ENCODE data around the gene SEMA4F.
A peak's percentile ranks its signal among the peaks of the same experiment; 100 is the strongest.

The SEMA4F gene

DNA sequence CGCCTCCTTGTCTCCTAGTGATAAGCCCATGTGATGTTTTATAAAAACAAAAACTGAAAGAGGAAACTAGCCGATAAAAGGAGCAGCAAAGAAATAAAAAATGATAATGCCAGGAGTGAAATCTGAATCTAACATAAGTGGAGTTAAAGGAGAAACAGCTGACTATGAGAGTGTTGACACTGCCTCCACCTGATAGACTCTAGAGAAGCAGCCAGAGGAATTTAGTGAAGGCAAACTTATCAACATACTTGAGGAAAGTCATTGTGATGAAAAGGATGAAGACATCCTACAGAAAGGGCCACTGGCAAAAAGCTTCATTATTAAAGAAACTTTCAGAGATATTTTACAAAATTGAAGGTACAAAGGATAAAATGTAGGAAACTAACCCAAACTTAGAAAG lies 7.8 kb upstream of the SEMA4F start:
- DNase-seq (ENCODE audit: extremely low read depth, low read depth), result no peak
- TF ChIP-seq CTCF (IDR thresholded peaks at IDR 0.05; ENCODE audit: low read depth, low read length), result no peak

GRCh38 chr2:74646834-74647482 lies 7.1 kb upstream of the SEMA4F start:
- no peak for TF ChIP-seq CTCF (IDR thresholded peaks at IDR 0.05; ENCODE audit: low read depth, low read length)
- DNase-seq (ENCODE audit: extremely low read depth, low read depth), result no peak

GRCh38 chr2:74648009-74648443 lies 6.0 kb upstream of the SEMA4F start, which contains the start of gene M1AP:
Gene M1AP, minus strand, starts transcription at chr2:74648330. Its CDS starts 8,055 bp downstream, at chr2:74640275.
- peak; percentile 2; the same call in 1 of the 2 replicates for TF ChIP-seq CTCF (IDR thresholded peaks at IDR 0.05; ENCODE audit: low read depth, low read length)
- no peak for DNase-seq (ENCODE audit: extremely low read depth, low read depth)

DNA sequence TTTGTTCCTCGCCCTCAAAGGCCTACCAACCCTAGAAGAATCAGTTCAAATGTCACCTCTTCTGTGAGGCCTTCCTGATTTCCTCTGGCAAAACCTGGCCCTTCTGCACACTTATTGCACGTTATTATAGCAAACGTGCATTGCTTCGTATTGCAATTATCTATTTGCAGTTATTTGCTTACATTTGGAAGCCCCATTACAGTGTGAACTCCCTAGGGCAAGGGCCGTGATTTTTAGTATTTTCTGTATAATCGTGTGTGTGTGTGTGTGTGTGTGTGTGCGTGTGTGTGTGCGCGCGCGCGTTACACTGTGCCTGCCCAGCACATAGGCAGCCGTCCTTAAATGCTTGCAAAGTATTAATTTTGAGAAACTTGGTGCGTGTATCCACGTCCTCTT lies 460 bp upstream of the SEMA4F start:
- TF ChIP-seq CTCF (IDR thresholded peaks at IDR 0.05; ENCODE audit: low read depth, low read length), result no peak
- DNase-seq (ENCODE audit: extremely low read depth, low read depth), result no peak

DNA sequence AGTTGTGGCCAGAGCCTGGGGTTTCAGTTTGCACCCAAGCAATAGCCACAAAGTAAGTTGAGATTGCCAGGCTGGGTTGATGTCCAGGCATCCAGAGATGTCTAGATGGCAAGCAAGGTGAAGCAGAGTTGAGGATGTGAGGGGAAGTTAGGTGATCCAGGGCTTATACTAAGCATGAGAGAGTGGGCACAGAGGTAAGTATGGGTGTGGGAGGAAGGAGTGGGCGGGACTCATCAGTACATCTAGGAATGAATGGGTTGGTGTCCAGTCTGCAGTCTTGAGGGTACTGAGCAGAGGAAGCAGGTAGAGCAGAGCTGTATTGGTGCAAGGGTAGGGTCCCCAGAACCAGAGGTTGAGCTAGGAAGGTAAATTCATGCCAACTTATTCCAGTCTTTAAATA lies 1.5 kb downstream of the SEMA4F start:
- no peak for TF ChIP-seq CTCF (IDR thresholded peaks at IDR 0.05; ENCODE audit: low read depth, low read length)
- no peak for DNase-seq (ENCODE audit: extremely low read depth, low read depth)

DNA sequence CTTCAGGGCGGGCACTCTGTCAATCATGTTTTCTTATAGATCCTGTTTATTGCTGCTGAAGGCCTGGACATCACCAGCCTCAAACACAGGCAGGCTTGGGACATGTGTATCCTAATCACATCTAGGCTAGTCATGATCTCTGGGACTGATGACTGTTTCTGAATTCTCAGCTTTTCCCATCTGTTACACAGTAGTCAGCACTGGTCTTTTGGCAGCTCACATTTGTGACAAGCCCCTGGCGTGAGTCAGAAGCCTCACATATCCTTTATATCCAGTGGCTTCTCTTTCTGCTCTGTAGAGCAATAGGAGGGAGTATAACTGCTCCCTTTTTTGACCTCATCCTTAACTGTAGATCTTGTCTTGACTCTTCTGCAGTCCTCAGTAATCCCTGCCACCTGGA lies 4.5 kb downstream of the SEMA4F start:
- no peak for TF ChIP-seq CTCF (IDR thresholded peaks at IDR 0.05; ENCODE audit: low read depth, low read length)
- DNase-seq (ENCODE audit: extremely low read depth, low read depth), result peak; percentile 12

DNA sequence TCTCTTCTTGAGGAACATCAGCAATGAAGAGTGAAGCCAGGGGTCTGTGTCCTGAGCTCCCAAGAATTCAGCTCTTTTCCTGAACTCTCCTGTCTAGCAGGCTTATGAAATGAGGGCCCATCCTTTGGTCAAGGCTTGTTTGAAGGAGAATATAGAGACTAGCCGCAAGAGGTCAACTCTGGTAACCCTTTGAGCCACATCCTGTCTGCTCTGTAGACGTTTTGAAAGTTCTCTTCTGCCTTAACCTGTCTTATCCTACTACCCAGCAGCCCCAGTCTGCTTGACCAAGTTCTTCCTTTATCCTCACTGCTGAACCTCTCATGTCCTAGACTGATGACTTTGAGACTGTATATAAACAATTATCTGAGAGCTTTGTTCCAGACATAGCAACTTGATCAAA lies 5.4 kb downstream of the SEMA4F start:
- no peak for DNase-seq (ENCODE audit: extremely low read depth, low read depth)
- TF ChIP-seq CTCF (IDR thresholded peaks at IDR 0.05; ENCODE audit: low read depth, low read length), result no peak

All from AG09319 (cell line).